HG03139 (cell line): Measurements from ENCODE around the gene MPHOSPH9.
A peak's percentile ranks its signal among the peaks of the same experiment; 100 is the strongest.

ENCODE experiments used
- ATAC-seq: cut with Tn5 transposase; IDR thresholded peaks from one replicate; pipeline ENCODE4 v1.9.1; 2021; ENCODE audit not compliant: unreplicated experiment

The MPHOSPH9 gene

DNA sequence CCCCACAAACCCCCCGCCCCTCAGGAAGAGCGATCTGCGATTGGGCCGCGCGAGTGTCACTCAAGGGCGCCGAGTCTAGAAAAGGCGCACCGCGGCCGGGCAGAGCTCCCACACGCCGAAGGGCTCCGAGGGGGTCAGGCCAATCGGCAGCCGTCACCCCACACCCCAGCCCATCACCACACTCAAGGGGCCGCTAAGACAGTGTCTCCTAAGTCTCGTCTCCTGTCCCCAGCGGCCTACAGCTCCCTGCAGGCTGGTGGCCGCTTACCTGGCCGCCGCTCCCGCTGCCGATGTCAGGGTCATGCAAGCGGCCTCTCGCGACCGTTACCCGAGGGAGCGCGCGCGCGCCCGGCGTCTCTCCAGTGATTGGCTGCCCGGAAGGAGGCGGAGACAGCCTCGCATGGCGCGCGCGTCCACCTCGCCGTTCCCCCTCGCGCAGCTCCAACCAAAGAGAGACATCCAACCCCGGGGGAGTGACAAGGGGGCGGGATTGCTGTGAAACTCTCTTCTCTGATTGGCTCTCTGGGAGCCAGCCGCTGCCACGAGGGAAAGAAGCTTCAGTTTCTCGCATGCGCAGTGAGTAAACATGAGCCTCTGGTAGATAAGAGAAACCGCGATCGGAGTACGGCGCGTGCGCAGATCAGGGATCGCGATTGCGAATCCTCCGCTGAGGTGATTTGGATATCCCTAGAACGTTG is at the start of gene MPHOSPH9, which contains the start of gene MTRFR:
TSS of gene MPHOSPH9 (minus strand) at position 335 of the 698 bp plus-strand sequence. CDS start 2,777 bp downstream, outside the sequence.
TSS of gene MTRFR (plus strand) at position 630 of the 698 bp plus-strand sequence. CDS start 20,239 bp downstream, outside the sequence.
- peak; percentile 82 for ATAC-seq

DNA sequence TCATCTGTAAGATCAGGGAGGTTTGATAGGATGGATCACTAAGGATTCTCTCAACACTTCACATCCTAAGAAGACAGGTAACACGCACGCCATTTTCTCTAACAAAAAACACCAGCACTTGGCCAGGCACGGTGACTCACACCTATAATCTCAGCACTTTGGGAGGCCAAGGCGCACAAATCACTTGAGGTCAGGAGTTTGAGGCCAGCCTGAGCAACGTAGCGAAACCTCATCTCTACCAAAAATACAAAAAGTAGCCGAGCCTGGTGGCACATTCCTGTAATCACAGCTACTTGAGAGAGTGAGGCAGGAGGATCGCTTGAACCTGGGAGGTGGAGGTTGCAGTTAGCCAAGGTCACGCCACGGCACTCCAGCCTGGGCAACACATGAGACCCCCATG is 49.2 kb upstream of the MPHOSPH9 start:
- no peak for ATAC-seq

GRCh38 chr12:123280971-123281370 is 48.0 kb upstream of the MPHOSPH9 start:
- no peak for ATAC-seq

- ATAC-seq, result peak; percentile 84
Measured at GRCh38 chr12:123278101-123278627, 45.2 kb upstream of the MPHOSPH9 start.

GRCh38 chr12:123273166-123273565 is 40.2 kb upstream of the MPHOSPH9 start:
- no peak for ATAC-seq

DNA sequence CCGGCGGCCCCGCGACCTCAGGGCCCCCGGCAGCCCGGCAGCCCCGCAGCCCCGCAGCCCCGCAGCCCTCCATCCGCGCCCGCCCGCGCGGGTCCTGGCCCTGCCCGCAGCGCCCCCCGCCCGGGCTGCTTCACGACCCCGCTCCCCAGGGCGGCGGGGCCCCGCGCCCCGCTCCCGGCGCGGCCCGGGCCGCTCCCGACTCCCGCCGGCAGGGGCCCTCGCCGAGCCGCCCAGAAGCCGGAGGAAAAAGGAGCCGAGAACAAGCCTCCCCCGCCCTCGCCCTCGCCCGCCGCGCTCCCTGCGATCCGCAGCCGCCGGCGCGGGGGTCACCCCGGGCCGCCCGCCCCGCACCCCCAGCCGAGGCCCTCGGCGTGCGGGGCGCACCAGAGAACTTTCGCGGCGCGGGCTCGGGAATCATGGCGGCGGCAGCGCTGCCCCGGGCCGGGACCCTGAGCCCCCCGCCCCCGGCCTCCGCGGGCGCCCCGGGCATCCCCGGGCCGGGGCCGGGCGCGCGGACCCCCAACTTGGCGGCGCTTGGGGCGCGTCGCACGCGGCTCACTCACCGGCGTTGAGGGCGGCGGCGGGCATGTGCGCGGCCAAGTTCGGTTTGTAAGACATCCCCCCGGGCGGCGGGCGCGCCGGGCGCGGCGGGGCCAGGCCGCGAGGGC is 38.2 kb upstream of the MPHOSPH9 start:
- ATAC-seq, result peak; percentile 37

- no peak for ATAC-seq
Measured at GRCh38 chr12:123270214-123271000, 37.5 kb upstream of the MPHOSPH9 start.

DNA sequence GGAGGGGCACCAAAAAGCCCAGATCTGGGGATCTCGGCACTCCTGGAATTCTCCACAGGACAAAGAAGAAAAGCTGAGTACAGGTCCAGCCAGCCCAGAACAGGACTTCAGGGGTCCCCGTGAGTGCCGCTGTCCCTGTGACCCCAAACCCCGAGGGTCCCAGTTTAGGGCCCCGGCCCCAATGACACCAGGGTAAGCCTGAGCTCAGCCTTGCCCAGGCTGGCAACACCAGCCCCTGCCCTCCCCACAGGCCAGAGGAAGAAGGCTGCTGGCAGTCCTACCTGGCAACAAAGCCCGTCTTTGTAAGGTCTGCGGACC is 36.9 kb upstream of the MPHOSPH9 start:
- ATAC-seq, result no peak

GRCh38 chr12:123269395-123269892 is 36.5 kb upstream of the MPHOSPH9 start:
- ATAC-seq, result no peak

GRCh38 chr12:123268850-123269249 is 35.9 kb upstream of the MPHOSPH9 start:
- ATAC-seq, result no peak

DNA sequence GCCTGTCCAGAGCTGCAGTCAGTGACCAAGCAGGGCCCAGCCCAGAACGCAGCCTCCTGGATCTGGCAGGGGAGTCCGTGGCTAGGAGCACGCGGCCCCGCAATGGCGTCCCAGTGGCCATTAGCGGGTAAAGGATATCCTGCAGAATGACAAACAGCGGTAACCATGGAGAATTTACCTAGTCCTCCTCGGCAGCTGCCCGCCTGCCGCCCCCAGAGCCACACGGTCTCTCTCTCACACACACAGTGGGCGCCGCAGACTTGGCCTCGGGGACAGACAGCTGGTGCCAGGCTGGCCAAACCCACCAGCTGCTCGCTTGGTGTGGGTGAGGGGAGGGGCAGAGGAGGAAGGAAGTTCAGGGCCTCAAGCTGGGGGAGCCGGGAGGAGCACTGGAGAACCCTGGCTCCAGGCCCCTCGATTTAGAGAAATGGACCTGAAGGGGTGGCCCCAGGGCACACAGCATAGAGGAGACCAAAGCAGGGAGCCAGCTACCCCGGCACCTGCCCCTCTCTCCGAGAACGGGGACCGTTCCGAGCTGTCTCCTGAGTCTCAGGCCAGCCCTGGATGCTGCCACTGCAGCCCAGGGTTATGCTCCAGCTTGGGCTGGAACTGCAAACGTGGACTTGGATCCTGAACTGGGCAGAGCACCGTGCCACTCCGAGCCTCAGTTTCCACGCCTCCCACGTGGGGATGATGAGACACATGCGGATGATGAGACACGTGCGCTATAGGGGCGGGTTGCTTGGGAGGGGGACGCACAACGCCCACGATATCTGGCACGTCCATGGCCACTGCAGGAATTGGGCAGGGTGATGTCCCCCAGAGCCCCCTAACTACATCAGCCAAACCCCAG is 35.3 kb upstream of the MPHOSPH9 start:
- no peak for ATAC-seq

DNA sequence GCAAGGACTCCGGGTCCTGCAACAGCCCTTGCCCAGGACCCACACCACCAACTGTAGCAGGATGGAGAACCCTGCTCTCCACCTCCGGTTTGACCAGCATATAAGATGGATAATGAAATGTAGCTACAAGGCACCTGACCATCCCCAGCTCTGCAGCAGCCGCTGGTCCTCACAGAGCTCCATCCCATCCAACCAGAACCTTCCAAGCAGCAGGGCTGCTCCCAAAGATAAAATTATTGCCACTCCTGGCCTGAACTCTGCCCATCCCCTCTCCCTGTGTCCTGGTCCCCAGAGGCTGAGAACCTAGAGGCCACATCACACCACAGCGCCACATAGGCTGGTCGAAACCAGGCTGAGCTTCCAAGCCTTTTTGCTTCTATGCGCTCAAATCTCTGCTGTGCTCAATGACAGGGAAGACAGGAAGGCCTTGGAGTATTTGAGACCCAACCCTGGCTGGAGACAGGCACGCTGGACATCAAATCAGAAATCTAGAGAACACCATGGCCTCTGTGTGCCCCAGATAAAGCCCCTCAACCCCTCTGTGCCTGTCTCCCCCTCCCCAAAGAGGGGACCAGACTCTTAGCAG is 34.5 kb upstream of the MPHOSPH9 start:
- no peak for ATAC-seq

DNA sequence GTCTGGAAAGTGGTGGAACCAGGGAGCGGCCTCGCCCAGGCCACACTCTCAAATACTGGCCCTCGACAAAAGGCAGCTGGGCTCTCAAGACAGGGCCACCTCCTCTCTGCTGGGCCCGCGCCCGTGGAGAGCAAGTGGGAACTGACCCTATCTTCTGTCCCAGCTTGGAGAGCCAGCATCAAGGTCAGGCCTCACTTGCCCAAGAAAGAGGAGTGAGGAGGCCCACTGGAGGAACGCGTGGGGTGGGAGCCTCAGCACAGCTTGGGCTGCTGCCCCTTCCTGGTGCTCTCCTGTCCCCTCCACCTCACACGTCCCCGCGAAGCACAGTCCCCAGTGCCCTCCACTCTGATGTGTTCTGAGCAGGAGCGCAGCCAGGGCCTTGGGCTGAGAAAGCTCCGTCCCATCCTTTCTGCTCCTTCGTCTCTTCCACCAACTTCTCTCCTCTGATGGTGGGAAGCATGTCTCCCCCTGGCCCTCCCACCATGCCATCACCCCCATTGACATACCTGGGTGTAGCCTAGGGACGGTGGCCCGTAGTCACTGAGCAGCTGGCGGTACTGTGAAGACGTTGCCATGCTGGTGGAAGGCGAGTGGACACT is 33.8 kb upstream of the MPHOSPH9 start:
- no peak for ATAC-seq

- no peak for ATAC-seq
Measured at GRCh38 chr12:123265851-123266678, 33.1 kb upstream of the MPHOSPH9 start.

GRCh38 chr12:123264642-123265041 is 31.7 kb upstream of the MPHOSPH9 start:
- no peak for ATAC-seq

- ATAC-seq, result no peak
Measured at GRCh38 chr12:123263196-123263817, 30.4 kb upstream of the MPHOSPH9 start.

DNA sequence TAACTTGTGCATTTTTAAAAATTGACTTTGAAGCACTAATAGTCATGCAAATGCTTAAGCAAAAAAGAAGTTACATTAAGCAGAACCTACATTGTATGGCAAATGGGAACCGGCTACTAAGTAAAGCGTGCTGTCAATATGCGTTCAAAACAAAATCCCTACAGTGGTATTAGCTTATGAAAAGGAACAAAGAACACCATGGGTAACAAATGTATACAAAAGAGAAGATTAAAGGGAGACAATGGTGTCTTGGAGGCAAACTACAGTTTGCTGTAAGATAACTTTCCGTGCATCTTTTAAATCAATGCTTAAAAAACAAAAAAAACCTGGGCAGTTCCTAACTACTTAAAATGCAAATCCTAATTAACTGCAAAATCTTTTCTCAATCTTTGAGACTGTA is 28.3 kb upstream of the MPHOSPH9 start:
- ATAC-seq, result no peak

GRCh38 chr12:123260081-123260480 is 27.1 kb upstream of the MPHOSPH9 start:
- ATAC-seq, result no peak
